DND-41 (cell line): Measurements from ENCODE around the gene SIX2.

Experiments
- CTCF ChIP-seq: IDR thresholded peaks from 2 replicates; pipeline ENCODE4 v1.5.1; 2012; ENCODE audit warnings: borderline replicate concordance, low read length, moderate library complexity, mild to moderate bottlenecking; ENCODE audit not compliant: poor library complexity, severe bottlenecking; ENCODE audit errors: extremely low read depth
- EZH2 ChIP-seq: IDR thresholded peaks from 3 replicates; pipeline ENCODE4 v1.6.1; 2012; ENCODE audit warnings: borderline replicate concordance, low read depth, mild to moderate bottlenecking, moderate library complexity, low read length, inconsistent platforms; ENCODE audit not compliant: severe bottlenecking

GRCh38 chr2:44962176-44962695, 47.0 kb downstream of the SIX2 start:
- TF ChIP-seq CTCF: no peak
- no peak for TF ChIP-seq EZH2
